DND-41 (cell line): ENCODE data around the gene PLIN3.

Experiments used
- CTCF ChIP-seq: IDR thresholded peaks from 2 replicates; pipeline ENCODE4 v1.5.1; 2012; ENCODE audit warnings: borderline replicate concordance, low read length, moderate library complexity, mild to moderate bottlenecking; ENCODE audit not compliant: poor library complexity, severe bottlenecking; ENCODE audit errors: extremely low read depth
- EZH2 ChIP-seq: IDR thresholded peaks from 3 replicates; pipeline ENCODE4 v1.6.1; 2012; ENCODE audit warnings: borderline replicate concordance, low read depth, mild to moderate bottlenecking, moderate library complexity, low read length, inconsistent platforms; ENCODE audit not compliant: severe bottlenecking

GRCh38 chr19:4802711-4803110 is 64.8 kb downstream of the PLIN3 start:
- TF ChIP-seq CTCF (no peak), EZH2 (no peak)
